ENCODE results near the gene ZNF292.
"Not testable (repeated sequence)": the region's sequence is repeated elsewhere in the genome, so short reads cannot be mapped to it uniquely, and the experiment has no call there.

The ZNF292 gene

DNA sequence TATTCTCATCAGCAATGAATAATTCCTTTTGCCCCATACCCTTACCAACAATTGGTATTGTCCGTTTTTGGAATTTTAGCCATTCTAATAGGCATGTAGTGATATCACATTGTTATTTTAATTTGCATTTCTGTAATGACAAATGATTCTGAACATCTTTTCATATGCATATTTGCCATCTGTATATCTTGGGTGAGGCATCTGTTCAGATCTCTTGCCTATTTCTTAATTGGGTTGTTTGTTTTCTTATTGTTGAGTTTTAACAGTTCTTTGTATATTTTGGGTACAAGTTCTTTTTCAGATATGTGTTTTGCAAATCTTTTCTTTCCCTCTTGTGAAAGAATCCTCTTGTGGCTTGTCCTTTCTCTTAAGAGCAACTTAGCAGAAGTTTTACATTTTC is 69.6 kb downstream of the ZNF292 start:
- DNase-seq (ENCODE audit: low read depth) = no peak
- H3K4me3 ChIP-seq (ENCODE audit: low read depth, low read length) = no peak overlapping the region
- TF ChIP-seq, protein P1, sequence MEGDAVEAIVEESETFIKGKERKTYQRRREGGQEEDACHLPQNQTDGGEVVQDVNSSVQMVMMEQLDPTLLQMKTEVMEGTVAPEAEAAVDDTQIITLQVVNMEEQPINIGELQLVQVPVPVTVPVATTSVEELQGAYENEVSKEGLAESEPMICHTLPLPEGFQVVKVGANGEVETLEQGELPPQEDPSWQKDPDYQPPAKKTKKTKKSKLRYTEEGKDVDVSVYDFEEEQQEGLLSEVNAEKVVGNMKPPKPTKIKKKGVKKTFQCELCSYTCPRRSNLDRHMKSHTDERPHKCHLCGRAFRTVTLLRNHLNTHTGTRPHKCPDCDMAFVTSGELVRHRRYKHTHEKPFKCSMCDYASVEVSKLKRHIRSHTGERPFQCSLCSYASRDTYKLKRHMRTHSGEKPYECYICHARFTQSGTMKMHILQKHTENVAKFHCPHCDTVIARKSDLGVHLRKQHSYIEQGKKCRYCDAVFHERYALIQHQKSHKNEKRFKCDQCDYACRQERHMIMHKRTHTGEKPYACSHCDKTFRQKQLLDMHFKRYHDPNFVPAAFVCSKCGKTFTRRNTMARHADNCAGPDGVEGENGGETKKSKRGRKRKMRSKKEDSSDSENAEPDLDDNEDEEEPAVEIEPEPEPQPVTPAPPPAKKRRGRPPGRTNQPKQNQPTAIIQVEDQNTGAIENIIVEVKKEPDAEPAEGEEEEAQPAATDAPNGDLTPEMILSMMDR (IDR thresholded peaks at IDR 0.05; ENCODE audit: insufficient read depth, low read depth, low read length, missing control alignments) = no peak

DNA sequence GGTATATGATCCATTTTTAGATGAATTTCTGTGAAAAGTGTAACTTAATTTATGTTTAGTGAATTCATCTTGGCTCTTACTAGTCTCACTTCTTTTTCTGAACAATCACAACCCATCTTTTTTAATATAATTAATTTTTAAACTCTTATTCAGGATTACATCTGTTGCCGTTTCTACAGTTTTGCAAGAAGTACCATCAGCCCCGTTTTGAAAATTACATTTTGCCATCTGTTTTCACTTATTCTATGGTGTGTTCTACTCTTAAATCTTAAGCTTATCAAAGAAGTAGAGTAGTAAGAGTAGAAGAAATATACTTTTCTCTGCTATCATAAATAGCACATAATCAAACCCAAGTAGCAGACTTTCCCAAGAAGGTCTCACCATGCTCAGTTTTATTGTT is 70.1 kb downstream of the ZNF292 start:
- no peak for DNase-seq (ENCODE audit: low read depth)

DNA sequence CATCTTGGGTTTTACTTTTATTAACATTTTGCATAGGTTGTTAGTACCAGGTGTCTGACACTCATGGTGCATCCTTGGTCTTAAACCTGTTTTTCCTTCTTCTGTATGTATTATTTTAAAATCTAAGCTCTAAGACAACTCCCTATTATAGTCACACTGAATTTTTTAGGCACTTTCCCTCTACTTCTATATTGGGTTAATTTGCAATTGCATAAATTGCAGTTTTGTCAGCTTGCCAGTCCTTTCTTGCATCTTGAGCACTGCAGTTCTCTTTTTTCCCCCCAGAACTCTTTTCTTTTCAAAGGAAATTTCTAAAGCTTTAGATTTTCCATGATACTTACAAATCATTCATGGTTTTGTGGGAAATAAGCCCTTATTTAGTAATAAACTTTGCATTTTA is 70.6 kb downstream of the ZNF292 start:
- H3K4me3 ChIP-seq (ENCODE audit: low read depth, low read length) = no peak overlapping the region
- no peak for DNase-seq (ENCODE audit: low read depth)
- TF ChIP-seq, protein P1 (IDR thresholded peaks at IDR 0.05; ENCODE audit: insufficient read depth, low read depth, low read length, missing control alignments) = no peak

More for the DNA sequence above, 70.1 kb downstream of the ZNF292 start:
- H3K4me3 ChIP-seq (ENCODE audit: low read depth, low read length) = no peak overlapping the region
- TF ChIP-seq, protein P1 (IDR thresholded peaks at IDR 0.05; ENCODE audit: insufficient read depth, low read depth, low read length, missing control alignments) = no peak

DNA sequence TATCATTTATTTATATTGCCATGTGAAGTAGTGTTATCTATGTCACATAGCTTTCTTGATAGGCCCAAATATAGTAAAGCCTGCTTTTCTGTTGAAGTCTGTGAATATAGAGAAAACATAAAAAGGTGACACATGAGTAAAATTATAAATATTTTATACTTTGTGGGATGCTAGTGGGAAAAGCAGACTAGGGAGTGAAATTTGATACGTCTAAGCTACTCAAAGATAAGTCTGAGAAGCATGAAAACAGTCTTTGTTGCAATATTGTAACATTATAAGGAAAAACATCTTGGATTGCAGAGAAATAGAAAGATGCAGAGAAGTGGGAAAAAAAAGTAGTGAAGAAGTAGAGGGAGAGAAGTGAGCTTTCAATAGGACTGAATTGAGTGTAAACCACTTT is 75.4 kb downstream of the ZNF292 start:
- no peak for DNase-seq (ENCODE audit: low read depth)
- TF ChIP-seq, protein P1 (IDR thresholded peaks at IDR 0.05; ENCODE audit: insufficient read depth, low read depth, low read length, missing control alignments) = no peak
- no peak overlapping the region for H3K4me3 ChIP-seq (ENCODE audit: low read depth, low read length)

DNA sequence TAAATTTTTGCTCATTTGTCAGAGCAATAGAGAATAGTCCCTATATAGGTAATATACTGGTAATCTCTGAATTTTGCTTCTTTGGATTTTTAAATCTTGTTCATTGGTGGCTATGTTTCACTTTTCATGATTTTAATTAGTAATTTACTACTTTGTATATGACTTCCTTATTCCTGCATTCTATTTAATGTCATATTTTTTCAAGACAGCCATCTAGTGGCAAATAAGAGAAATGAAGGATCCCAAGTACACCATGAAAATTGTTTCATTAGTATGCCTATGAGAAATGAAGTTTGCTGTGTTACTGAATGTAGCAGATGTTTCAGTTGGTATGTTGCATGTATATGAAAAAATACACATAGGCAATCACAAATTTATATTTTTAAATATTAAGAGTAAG is 82.4 kb downstream of the ZNF292 start:
- peak; percentile 35 for DNase-seq (ENCODE audit: low read depth)
- H3K4me3 ChIP-seq (ENCODE audit: low read depth, low read length) = no peak overlapping the region

DNA sequence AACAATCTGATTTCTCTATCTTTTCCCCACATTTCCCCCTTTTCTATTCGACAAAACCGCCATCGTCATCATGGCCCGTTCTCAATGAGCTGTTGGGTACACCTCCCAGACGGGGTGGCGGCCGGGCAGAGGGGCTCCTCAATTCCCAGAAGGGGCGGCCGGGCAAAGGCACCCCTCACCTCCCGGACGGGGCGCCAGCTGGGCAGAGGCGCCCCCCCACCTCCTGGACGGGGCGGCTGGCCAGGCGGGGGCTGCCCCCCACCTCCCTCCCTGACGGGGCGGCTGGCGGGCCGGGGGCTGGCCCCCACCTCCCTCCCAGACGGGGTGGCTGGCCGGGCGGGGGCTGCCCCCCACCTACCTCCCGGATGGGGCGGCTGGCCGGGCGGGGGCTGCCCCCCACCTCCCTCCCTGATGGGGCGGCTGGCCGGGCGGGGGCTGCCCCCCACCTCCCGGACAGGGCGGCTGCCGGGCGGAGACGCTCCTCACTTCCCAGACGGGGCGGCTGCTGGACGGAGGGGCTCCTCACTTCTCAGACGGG is 83.8 kb downstream of the ZNF292 start:
- not testable (repeated sequence) for H3K4me3 ChIP-seq (ENCODE audit: low read depth, low read length); DNase-seq (ENCODE audit: low read depth)

More for the DNA sequence above, 82.4 kb downstream of the ZNF292 start:
- TF ChIP-seq, protein P1 (IDR thresholded peaks at IDR 0.05; ENCODE audit: insufficient read depth, low read depth, low read length, missing control alignments) = no peak

DNA sequence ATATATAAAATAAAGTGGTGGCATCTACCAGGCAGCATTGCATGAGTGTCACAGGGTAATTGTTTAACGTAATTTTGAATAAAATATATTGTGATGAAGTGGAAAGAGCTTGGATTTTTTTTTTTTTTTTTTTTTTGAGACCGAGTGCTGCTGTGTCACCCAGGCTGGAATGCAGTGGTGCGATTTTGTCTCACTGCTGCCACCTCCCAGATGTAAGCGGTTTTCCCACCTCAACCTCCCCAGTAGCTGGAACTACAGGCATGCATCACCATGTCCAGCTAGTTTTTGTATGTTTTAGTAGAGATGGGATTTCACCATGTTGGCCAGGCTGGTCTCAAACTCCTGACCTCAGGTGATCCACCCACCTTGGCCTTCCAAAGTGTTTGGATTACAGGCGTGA is 85.9 kb downstream of the ZNF292 start:
- H3K4me3 ChIP-seq (ENCODE audit: low read depth, low read length) = no peak overlapping the region

More for the DNA sequence above, 85.9 kb downstream of the ZNF292 start:
- TF ChIP-seq, protein P1 (IDR thresholded peaks at IDR 0.05; ENCODE audit: insufficient read depth, low read depth, low read length, missing control alignments) = no peak
- DNase-seq (ENCODE audit: low read depth) = no peak

All from GM12865 (cell line).